GM12801 (cell line): Measurements from ENCODE around the gene CHADL.

Experiments used
- CTCF ChIP-seq: IDR thresholded peaks from one replicate; pipeline ENCODE4 v1.5.1; 2011; ENCODE audit warnings: control low read depth; ENCODE audit not compliant: insufficient read length; ENCODE audit errors: extremely low read depth

Gene CHADL

GRCh38 chr22:41229215-41229614 is 11.5 kb downstream of the CHADL start:
- no peak for TF ChIP-seq CTCF

- TF ChIP-seq CTCF: no peak
Measured at GRCh38 chr22:41226723-41227655, 13.7 kb downstream of the CHADL start.

- no peak for TF ChIP-seq CTCF
Measured at GRCh38 chr22:41223535-41223934, 17.2 kb downstream of the CHADL start.

GRCh38 chr22:41222846-41223507 is 17.8 kb downstream of the CHADL start:
- no peak for TF ChIP-seq CTCF

- TF ChIP-seq CTCF: no peak
Measured at GRCh38 chr22:41217553-41218157, 23.1 kb downstream of the CHADL start.

- TF ChIP-seq CTCF: no peak
Measured at GRCh38 chr22:41216984-41217383, 23.7 kb downstream of the CHADL start.

- TF ChIP-seq CTCF: no peak
Measured at GRCh38 chr22:41215926-41216325, 24.8 kb downstream of the CHADL start.
